ENCODE measurements around the gene RTN4IP1.

GRCh38 chr6:106619223-106619622 lies 10.1 kb downstream of the RTN4IP1 start:
- TF ChIP-seq SUZ12 (IDR thresholded peaks at IDR 0.05; ENCODE audit: extremely low read depth, insufficient read depth, insufficient read length) (no peak), ZNF274 (IDR thresholded peaks at IDR 0.05; ENCODE audit: low read depth, low read length) (no peak)
